MM.1S (cell line): Measurements from ENCODE around the gene KTN1.

Source experiments
- DNase-seq: peaks from one replicate; pipeline ENCODE4 v3.0.0-alpha.2; 2015
- H2AFZ ChIP-seq: fragments of 300-600 bp; sonication (generic); 2 replicates; pipeline ENCODE4 v1.6.0; 2016; ENCODE audit warnings: antibody characterized with exemption, low read length
- H3F3A ChIP-seq: fragments of 300-600 bp; sonication (generic); 2 replicates; pipeline ENCODE4 v1.6.1; 2016; ENCODE audit warnings: mild to moderate bottlenecking, antibody characterized with exemption, low read length, moderate library complexity, mixed read lengths; ENCODE audit not compliant: insufficient read depth
- H3K27ac ChIP-seq: fragments of 300-600 bp; sonication (generic); 2 replicates; pipeline ENCODE4 v1.5.1; 2016; ENCODE audit warnings: mild to moderate bottlenecking, low read length
- H3K27me3 ChIP-seq: fragments of 300-600 bp; sonication (generic); replicated peaks from 2 replicates; pipeline ENCODE4 v1.6.0; 2016; ENCODE audit warnings: low read length; ENCODE audit not compliant: insufficient read depth
- H3K36me3 ChIP-seq: fragments of 300-600 bp; sonication (generic); replicated peaks from 2 replicates; pipeline ENCODE4 v1.6.1; 2016; ENCODE audit warnings: mild to moderate bottlenecking, low read length, mixed read lengths; ENCODE audit not compliant: insufficient read depth
- H3K4me1 ChIP-seq: fragments of 300-600 bp; sonication (generic); 2 replicates; pipeline ENCODE4 v1.6.1; 2016; ENCODE audit warnings: low read length, mixed read lengths
- H3K4me2 ChIP-seq: fragments of 300-600 bp; sonication (generic); 2 replicates; pipeline ENCODE4 v1.6.0; 2016; ENCODE audit warnings: low read depth, low read length
- H3K4me3 ChIP-seq: fragments of 300-600 bp; sonication (generic); 2 replicates; pipeline ENCODE4 v1.5.1; 2016; ENCODE audit warnings: low read length, mixed read lengths
- H3K79me2 ChIP-seq: fragments of 300-600 bp; sonication (generic); 2 replicates; pipeline ENCODE4 v1.6.1; 2016; ENCODE audit warnings: mixed run types, low read length, mixed read lengths
- H3K9ac ChIP-seq: fragments of 300-600 bp; sonication (generic); 2 replicates; pipeline ENCODE4 v1.6.1; 2016; ENCODE audit warnings: low read length, mixed read lengths
- H3K9me2 ChIP-seq: fragments of 300-600 bp; sonication (generic); replicated peaks from 2 replicates; pipeline ENCODE4 v1.6.1; 2016; ENCODE audit warnings: mild to moderate bottlenecking, low read length, mixed read lengths; ENCODE audit not compliant: insufficient read depth
- H3K9me3 ChIP-seq: fragments of 300-600 bp; sonication (generic); replicated peaks from 2 replicates; pipeline ENCODE4 v1.6.1; 2016; ENCODE audit warnings: mild to moderate bottlenecking, low read length, mixed read lengths; ENCODE audit not compliant: insufficient read depth
- H4K20me1 ChIP-seq: fragments of 300-600 bp; sonication (generic); 2 replicates; pipeline ENCODE4 v1.6.1; 2016; ENCODE audit warnings: mild to moderate bottlenecking, low read length, moderate library complexity, mixed read lengths; ENCODE audit not compliant: insufficient read depth
- CTCF ChIP-seq: fragments of 300-600 bp; sonication (generic); IDR thresholded peaks from 2 replicates; pipeline ENCODE4 v1.5.1; 2016; ENCODE audit warnings: antibody characterized with exemption, low read length, mixed read lengths
- EZH2 ChIP-seq: fragments of 300-600 bp; sonication (generic); optimal IDR thresholded peaks from 2 replicates; pipeline ENCODE3; 2017; ENCODE audit warnings: low read depth, mild to moderate bottlenecking, antibody characterized with exemption, low read length, mixed read lengths
- EZH2phosphoT487 ChIP-seq: fragments of 300-600 bp; sonication (generic); IDR thresholded peaks from 2 replicates; pipeline ENCODE4 v1.6.1; 2018; ENCODE audit warnings: antibody characterized with exemption, low read length

Gene KTN1

GRCh38 chr14:55546212-55546874, 33.7 kb upstream of the KTN1 start:
- Histone ChIP-seq H3K4me3 (no peak overlapping the region), H3F3A (no peaks in the 10 kb centered on the region), H3K27ac (no peak overlapping the region), H3K4me2 (no peak overlapping the region), H3K9ac (no peak overlapping the region), H3K27me3 (no peaks in the 10 kb centered on the region), H2AFZ (no peak overlapping the region), H3K9me3 (no peaks in the 10 kb centered on the region), H3K36me3 (no peaks in the 10 kb centered on the region), H3K79me2 (no peaks in the 10 kb centered on the region), H3K4me1 (no peaks in the 10 kb centered on the region), H4K20me1 (no peaks in the 10 kb centered on the region), H3K9me2 (no peaks in the 10 kb centered on the region)
- no peak for TF ChIP-seq EZH2phosphoT487
- no peak for TF ChIP-seq EZH2
- TF ChIP-seq CTCF: no peak
- DNase-seq: no peak

GRCh38 chr14:55547650-55548315, 32.2 kb upstream of the KTN1 start:
- no peak overlapping the region for H3K4me3 ChIP-seq
- DNase-seq: no peak
- H3F3A ChIP-seq: no peaks in the 10 kb centered on the region
- no peaks in the 10 kb centered on the region for H3K79me2 ChIP-seq
- no peak overlapping the region for H2AFZ ChIP-seq
- no peaks in the 10 kb centered on the region for H4K20me1 ChIP-seq
- no peak overlapping the region for H3K9ac ChIP-seq
- no peaks in the 10 kb centered on the region for H3K9me2 ChIP-seq
- H3K36me3 ChIP-seq: no peaks in the 10 kb centered on the region
- H3K4me1 ChIP-seq: no peaks in the 10 kb centered on the region
- no peak overlapping the region for H3K27ac ChIP-seq
- H3K4me2 ChIP-seq: no peak overlapping the region
- no peaks in the 10 kb centered on the region for H3K9me3 ChIP-seq
- H3K27me3 ChIP-seq: no peaks in the 10 kb centered on the region
- TF ChIP-seq EZH2: no peak
- no peak for TF ChIP-seq EZH2phosphoT487
- no peak for TF ChIP-seq CTCF

- no peaks in the 10 kb centered on the region for H3F3A ChIP-seq
- no peak for DNase-seq
- no peaks in the 10 kb centered on the region for H3K9me2 ChIP-seq
- H3K4me2 ChIP-seq: no peak overlapping the region
- H3K9me3 ChIP-seq: no peaks in the 10 kb centered on the region
- H2AFZ ChIP-seq: no peak overlapping the region
- TF ChIP-seq EZH2phosphoT487: no peak
- H3K27me3 ChIP-seq: no peaks in the 10 kb centered on the region
- H3K4me1 ChIP-seq: no peaks in the 10 kb centered on the region
- no peak overlapping the region for H3K4me3 ChIP-seq
- H3K9ac ChIP-seq: no peak overlapping the region
- H3K79me2 ChIP-seq: no peaks in the 10 kb centered on the region
- H3K27ac ChIP-seq: no peak overlapping the region
- no peaks in the 10 kb centered on the region for H3K36me3 ChIP-seq
- H4K20me1 ChIP-seq: no peaks in the 10 kb centered on the region
These were observed 26.2 kb upstream of the KTN1 start for GRCh38 chr14:55553791-55554190.
